Prostate gland (tissue), 2 donors: ENCODE results near the gene IL17RC. TPM values are rescaled to one million over a fixed set of nuclear protein-coding genes. Genes with fewer than 3 reads are reported as not detected.

Experiments used
- DNase-seq: peaks from one replicate; pipeline ENCODE4 v3.0.0-alpha.2; 2019; ENCODE audit warnings: low spot score
- H3K27ac ChIP-seq, 2 donors: fragments of 200-600 bp; sonication (generic); 2 replicates each; pipeline ENCODE4 v1.5.1; 2017 to 2019
- H3K27me3 ChIP-seq: fragments of 200-600 bp; sonication (generic); replicated peaks from 2 replicates; pipeline ENCODE4 v1.5.1; 2019; ENCODE audit not compliant: insufficient read depth
- H3K36me3 ChIP-seq, 2 donors: fragments of 200-600 bp; sonication (generic); 1 replicate in 1 of 2; 2 replicates in 1 of 2; pipeline versions ENCODE4 v1.5.1 to v1.8.1; 2017 to 2019
- H3K4me1 ChIP-seq: fragments of 200-600 bp; sonication (generic); replicated peaks from 2 replicates; pipeline ENCODE4 v1.5.1; 2019
- H3K4me3 ChIP-seq, 2 donors: fragments of 200-600 bp; sonication (generic); 2 replicates each; pipeline ENCODE4 v1.5.1; 2017 to 2019
- H3K9me3 ChIP-seq: fragments of 200-600 bp; sonication (generic); 2 replicates; pipeline ENCODE4 v1.5.1; 2017
- CTCF ChIP-seq, 4 experiments: fragments of 200-600 bp in 2 of 4; fragments of 450-650 bp in 2 of 4; sonication (generic) in 2 of 4; IDR thresholded peaks; 1 replicate in 3 of 4; 2 replicates in 1 of 4; pipeline ENCODE4 v1.5.1; 2016 to 2019; ENCODE audit warnings: antibody characterized with exemption in 4 of 4, mild to moderate bottlenecking in 2 of 4, moderate library complexity in 2 of 4
- POLR2A ChIP-seq: fragments of 450-650 bp; IDR thresholded peaks from one replicate; pipeline ENCODE4 v1.6.1; 2016; ENCODE audit warnings: antibody characterized with exemption, mild to moderate bottlenecking
- POLR2AphosphoS5 ChIP-seq: sonication (generic); formaldehyde crosslinking; IDR thresholded peaks from one replicate; pipeline ENCODE4 v1.6.1; 2017; ENCODE audit warnings: antibody characterized with exemption
- WGBS: methylation state at CpG from one replicate; pipeline ENCODE4 v1.1.5; 2018; 5-methylcytosine and 5-hydroxymethylcytosine counted together
- intact Hi-C: fragments of 100-400 bp; cut with DNase I; formaldehyde crosslinking; loops from one replicate; pipeline ENCODE4 v1.14.2; 2022
- total RNA-seq, 2 donors: library from RNA; depleted of rRNA; stranded (reverse); fragments of >200 nt; gene quantifications; one replicate each; pipeline ENCODE4 v1.1.0, GENCODE V29; 2016

Gene IL17RC
- total RNA-seq, 2 donors from 2014 or later = 80.7 to 152 TPM

GRCh38 chr3:9915254-9916141 is 1.4 kb upstream of the IL17RC start:
- WGBS = 5% methylated on average over 89 of the region's 99 CpGs
- Histone ChIP-seq H3K4me3 (peak overlapping the region; percentile 39 to 41), H3K27me3 (no peaks in the 10 kb centered on the region), H3K9me3 (no peaks in the 10 kb centered on the region), H3K4me1 (peaks cover 12% of the 10 kb centered on the region), H3K36me3 (no peaks in the 10 kb centered on the region), H3K27ac (peak overlapping the region; percentile 92 to 94)
- peak; percentile 51 for DNase-seq
- TF ChIP-seq CTCF (IDR thresholded peaks at IDR 0.05) (peak; percentile 22 to 73 (median 42)), POLR2A (no peak), POLR2AphosphoS5 (peak; percentile 4)
- intact Hi-C loops = loop anchor here (1.0 to 10.0 kb wide), 4 partner anchors 25 to 181 kb away; partner anchors contain the start of genes BRPF1 and JAGN1

- H3K4me1 ChIP-seq = peaks cover 12% of the 10 kb centered on the region
- no peaks in the 10 kb centered on the region for H3K27me3 ChIP-seq
- TF ChIP-seq POLR2A (no peak), CTCF (IDR thresholded peaks at IDR 0.05) (no peak), POLR2AphosphoS5 (no peak)
- H3K4me3 ChIP-seq = peak overlapping the region; percentile 46 to 51
- no peaks in the 10 kb centered on the region for H3K9me3 ChIP-seq
- no peak for DNase-seq
- H3K27ac ChIP-seq = peak overlapping the region; percentile 92 to 94
- WGBS = 47% methylated on average over 7 of the region's 7 CpGs
- intact Hi-C loops = loop anchor here (1.0 to 10.0 kb wide), 3 partner anchors 53 to 182 kb away; partner anchors contain the start of gene BRPF1
- H3K36me3 ChIP-seq = no peaks in the 10 kb centered on the region
Measured at GRCh38 chr3:9916346-9916733, 558 bp upstream of the IL17RC start.

GRCh38 chr3:9917820-9918219 is 922 bp downstream of the IL17RC start:
- Histone ChIP-seq H3K4me3 (peak overlapping the region; percentile 46 to 51), H3K4me1 (peaks cover 12% of the 10 kb centered on the region), H3K9me3 (no peaks in the 10 kb centered on the region), H3K36me3 (no peaks in the 10 kb centered on the region), H3K27me3 (no peaks in the 10 kb centered on the region), H3K27ac (peak overlapping the region; percentile 92 to 94)
- WGBS = 61% methylated on average over 10 of the region's 10 CpGs
- TF ChIP-seq POLR2A = no peak
- TF ChIP-seq POLR2AphosphoS5 = no peak
- TF ChIP-seq CTCF (IDR thresholded peaks at IDR 0.05) = no peak
- intact Hi-C loops = loop anchor here (1.0 to 10.0 kb wide), 3 partner anchors 28 to 183 kb away; partner anchors contain the start of gene BRPF1
- DNase-seq = no peak

GRCh38 chr3:9918261-9919038 is 1.6 kb downstream of the IL17RC start:
- Histone ChIP-seq H3K36me3 (no peaks in the 10 kb centered on the region), H3K27ac (peak overlapping the region; percentile 92 to 94), H3K4me3 (peak overlapping the region; percentile 46 to 51), H3K9me3 (no peaks in the 10 kb centered on the region), H3K4me1 (peaks cover 12% of the 10 kb centered on the region), H3K27me3 (no peaks in the 10 kb centered on the region)
- intact Hi-C loops = loop anchor here (10.0 kb wide), 1 partner anchor 184 kb away; the partner anchor contains the start of gene BRPF1
- no peak for DNase-seq
- TF ChIP-seq POLR2A (no peak), POLR2AphosphoS5 (no peak), CTCF (IDR thresholded peaks at IDR 0.05) (no peak)
- WGBS = 95% methylated on average over 8 of the region's 8 CpGs
